Upper lobe of left lung (tissue), 6 donors: ENCODE data around the gene SETMAR. TPM values are rescaled to one million over a fixed set of nuclear protein-coding genes. Genes with fewer than 3 reads are reported as not detected.
"Not testable (repeated sequence)": the region's sequence is repeated elsewhere in the genome, so short reads cannot be mapped to it uniquely, and the experiment has no call there.

ENCODE experiments used
- ATAC-seq, 2 donors: fragments of 200-7000 bp; cut with Tn5 transposase; one replicate each; pipeline ENCODE4 v1.9.1; 2022; ENCODE audit warnings: mild to moderate bottlenecking in 2 of 2, moderate library complexity in 2 of 2; ENCODE audit not compliant: low FRiP score in 2 of 2
- DNase-seq, 2 donors: peaks; one replicate each; pipeline ENCODE4 v3.0.0-alpha.2; 2019 to 2020
- H3K27ac ChIP-seq, 4 donors: fragments of 200-600 bp; sonication (generic); one replicate each; pipeline ENCODE4 v1.5.1; 2016 to 2019
- H3K27me3 ChIP-seq, 4 donors: fragments of 200-600 bp; sonication (generic); one replicate each; pipeline ENCODE4 v1.5.1; 2017 to 2019
- H3K36me3 ChIP-seq, 4 donors: fragments of 200-600 bp; sonication (generic); one replicate each; pipeline ENCODE4 v1.5.1; 2016 to 2019
- H3K4me1 ChIP-seq, 4 donors: fragments of 200-600 bp; sonication (generic); one replicate each; pipeline ENCODE4 v1.5.1; 2018 to 2019
- H3K4me3 ChIP-seq, 4 donors: fragments of 200-600 bp; sonication (generic); one replicate each; pipeline ENCODE4 v1.5.1; 2017 to 2019; ENCODE audit warnings: mild to moderate bottlenecking in 2 of 4, moderate library complexity in 1 of 4
- H3K9me3 ChIP-seq, 4 donors: fragments of 200-600 bp; sonication (generic); one replicate each; pipeline ENCODE4 v1.5.1; 2018 to 2019
- EP300 ChIP-seq, 4 donors: sonication (generic); formaldehyde crosslinking; IDR thresholded peaks; one replicate each; pipeline ENCODE4 v1.5.1; 2017; ENCODE audit warnings: antibody characterized with exemption in 4 of 4, control low read depth in 2 of 4
- POLR2A ChIP-seq, 4 donors: fragments of 450-650 bp; IDR thresholded peaks; one replicate each; pipeline ENCODE4 v1.5.1; 2016 to 2017; ENCODE audit warnings: antibody characterized with exemption in 4 of 4, mild to moderate bottlenecking in 2 of 4
- POLR2AphosphoS5 ChIP-seq, 2 donors: sonication (generic); formaldehyde crosslinking; IDR thresholded peaks; one replicate each; pipeline ENCODE4 v1.5.1; 2017; ENCODE audit warnings: antibody characterized with exemption in 2 of 2
- WGBS, 2 donors: methylation state at CpG; one replicate each; pipeline ENCODE4 v1.1.5; 2017 to 2018; 5-methylcytosine and 5-hydroxymethylcytosine counted together
- total RNA-seq, 6 donors: library from RNA; depleted of rRNA in 4 of 6; stranded (reverse); fragments of >200 nt in 4 of 6; gene quantifications; one replicate each; pipeline versions ENCODE4 v1.1.0 to v1.2.1, GENCODE V29; 2016 to 2021
- TF ChIP-seq, protein P1 (sequence below), 6 experiments: fragments of 450-650 bp in 4 of 6; fragments of 200-600 bp in 2 of 6; sonication (generic) in 2 of 6; IDR thresholded peaks; one replicate each; pipeline ENCODE4 v1.5.1; 2016 to 2019; ENCODE audit warnings: antibody characterized with exemption in 6 of 6
- donor health status: DM: no; HTN: no; CAD: no; lungs with moderate emphysema.
- donor health status: DM: no; HTN: yes; CAD: no; lungs with severe emphysema.

SETMAR gene
- total RNA-seq, 6 donors from 2014 or later = 9.7 to 57.6 (median 11.4) TPM

DNA sequence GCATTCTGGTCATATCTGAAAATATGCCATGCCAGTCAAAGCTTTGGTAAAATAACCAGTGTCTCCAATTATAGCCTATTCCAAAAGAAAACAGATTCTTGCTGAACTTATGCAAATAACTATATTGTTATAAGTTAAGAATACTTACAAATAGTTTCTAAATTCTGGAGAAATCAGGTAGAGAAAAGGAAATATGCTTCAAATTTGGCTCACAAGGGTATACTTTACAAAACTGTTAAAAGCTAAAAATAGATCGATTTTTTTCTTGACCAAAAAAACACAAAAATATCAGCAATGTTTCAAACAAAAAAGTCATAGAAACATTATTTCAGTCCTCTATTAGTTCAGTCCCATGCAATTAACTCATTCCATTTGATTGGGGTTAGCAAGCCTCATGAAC lies 23.7 kb downstream of the SETMAR start:
- Histone ChIP-seq H3K4me1 (peaks cover 0 to 6% (median 4%) of the 10 kb centered on the region in 4 donors), H3K27ac (no peak overlapping the region), H3K9me3 (peaks cover 0 to 6% (median 2%) of the 10 kb centered on the region in 4 donors), H3K27me3 (no peaks in the 10 kb centered on the region), H3K36me3 (no peaks in the 10 kb centered on the region), H3K4me3 (no peak overlapping the region)
- WGBS, 2 donors = 93 to 96% methylated on average over 1 of the region's 1 CpG
- ATAC-seq (no peak), DNase-seq (no peak)
- TF ChIP-seq EP300 (IDR thresholded peaks at IDR 0.05) (no peak), POLR2A (IDR thresholded peaks at IDR 0.05) (no peak)

DNA sequence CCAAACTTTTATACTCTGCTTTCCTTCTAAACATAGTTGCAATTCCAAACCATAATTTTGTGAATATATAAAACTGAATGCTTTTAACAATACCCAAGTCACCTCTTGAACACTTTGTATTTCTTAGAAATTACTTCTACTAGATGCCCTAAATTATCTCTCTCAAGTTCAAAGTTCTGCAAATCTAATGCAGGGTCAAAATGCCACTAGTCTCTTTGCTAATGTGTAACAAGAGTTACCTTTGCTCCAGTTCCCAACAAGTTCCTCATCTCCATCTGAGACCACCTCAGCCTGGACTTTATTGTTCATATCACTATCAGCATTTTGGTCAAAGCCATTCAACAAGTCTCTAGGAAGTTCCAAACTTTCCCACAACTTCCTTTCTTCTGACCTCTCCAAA lies 26.6 kb downstream of the SETMAR start:
- not testable (repeated sequence) for H3K27ac ChIP-seq, H3K9me3 ChIP-seq, H3K4me3 ChIP-seq, H3K27me3 ChIP-seq, H3K36me3 ChIP-seq, ATAC-seq, DNase-seq, H3K4me1 ChIP-seq

DNA sequence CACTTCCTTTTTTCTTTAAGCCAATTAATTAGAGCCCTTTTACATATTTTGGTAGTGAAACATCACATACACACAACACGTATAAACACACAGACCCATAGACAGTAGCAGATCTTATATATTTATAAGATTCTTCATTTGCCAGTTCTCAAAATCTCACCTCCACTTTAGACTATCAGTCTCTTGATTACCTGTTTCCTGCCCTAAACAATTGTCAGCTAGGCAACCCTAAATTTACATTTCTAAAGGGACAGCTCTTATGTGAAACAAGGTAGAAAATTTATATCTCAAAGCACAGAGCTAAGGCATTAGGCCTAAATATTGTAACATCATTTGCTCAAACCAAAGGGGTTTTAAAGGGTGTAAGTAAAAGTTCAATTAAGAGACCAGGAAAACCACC lies 28.9 kb downstream of the SETMAR start:
- H3K9me3 ChIP-seq = peaks cover 0 to 6% (median 2%) of the 10 kb centered on the region in 4 donors
- TF ChIP-seq POLR2A (IDR thresholded peaks at IDR 0.05) (no peak), EP300 (IDR thresholded peaks at IDR 0.05) (no peak), POLR2AphosphoS5 (IDR thresholded peaks at IDR 0.05) (no peak)
- TF ChIP-seq, protein P1, sequence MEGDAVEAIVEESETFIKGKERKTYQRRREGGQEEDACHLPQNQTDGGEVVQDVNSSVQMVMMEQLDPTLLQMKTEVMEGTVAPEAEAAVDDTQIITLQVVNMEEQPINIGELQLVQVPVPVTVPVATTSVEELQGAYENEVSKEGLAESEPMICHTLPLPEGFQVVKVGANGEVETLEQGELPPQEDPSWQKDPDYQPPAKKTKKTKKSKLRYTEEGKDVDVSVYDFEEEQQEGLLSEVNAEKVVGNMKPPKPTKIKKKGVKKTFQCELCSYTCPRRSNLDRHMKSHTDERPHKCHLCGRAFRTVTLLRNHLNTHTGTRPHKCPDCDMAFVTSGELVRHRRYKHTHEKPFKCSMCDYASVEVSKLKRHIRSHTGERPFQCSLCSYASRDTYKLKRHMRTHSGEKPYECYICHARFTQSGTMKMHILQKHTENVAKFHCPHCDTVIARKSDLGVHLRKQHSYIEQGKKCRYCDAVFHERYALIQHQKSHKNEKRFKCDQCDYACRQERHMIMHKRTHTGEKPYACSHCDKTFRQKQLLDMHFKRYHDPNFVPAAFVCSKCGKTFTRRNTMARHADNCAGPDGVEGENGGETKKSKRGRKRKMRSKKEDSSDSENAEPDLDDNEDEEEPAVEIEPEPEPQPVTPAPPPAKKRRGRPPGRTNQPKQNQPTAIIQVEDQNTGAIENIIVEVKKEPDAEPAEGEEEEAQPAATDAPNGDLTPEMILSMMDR (IDR thresholded peaks at IDR 0.05) = no peak
- peaks cover 0 to under 1% (median 0%) of the 10 kb centered on the region in 4 donors for H3K4me1 ChIP-seq
- H3K27ac ChIP-seq = no peak overlapping the region
- no peak for ATAC-seq
- no peaks in the 10 kb centered on the region for H3K27me3 ChIP-seq
- no peaks in the 10 kb centered on the region for H3K36me3 ChIP-seq
- 94% methylated on average over 1 of the region's 1 CpG for WGBS, 2 donors
- no peak for DNase-seq
- H3K4me3 ChIP-seq = no peak overlapping the region

DNA sequence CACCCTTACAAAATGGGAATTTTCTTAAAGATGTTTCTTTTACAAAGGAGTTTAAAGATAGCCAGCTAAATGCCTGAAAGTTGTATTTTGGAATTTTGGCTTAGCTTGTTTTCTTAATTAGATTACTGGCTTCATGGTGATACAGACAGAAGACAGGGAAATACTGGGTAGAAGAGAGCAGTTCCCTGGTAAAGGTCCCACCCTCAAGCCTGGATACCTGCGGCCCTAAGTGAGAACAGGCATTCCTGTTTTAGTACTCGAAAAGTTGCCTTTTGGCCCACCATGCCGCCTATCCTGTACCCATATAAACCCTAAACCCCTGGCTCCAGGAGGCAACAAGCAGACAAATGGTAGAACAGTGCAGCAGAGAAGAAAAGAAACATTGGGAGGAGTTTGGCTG lies 29.4 kb downstream of the SETMAR start:
- Histone ChIP-seq H3K4me1 (peaks cover 0 to 4% (median 1%) of the 10 kb centered on the region in 4 donors), H3K9me3 (peaks cover 0 to 6% (median 2%) of the 10 kb centered on the region in 4 donors), H3K27me3 (no peaks in the 10 kb centered on the region), H3K4me3 (no peak overlapping the region), H3K36me3 (no peaks in the 10 kb centered on the region), H3K27ac (no peak overlapping the region)
- WGBS, 2 donors = 91 to 94% methylated on average over 3 of the region's 3 CpGs
- DNase-seq = no peak
- ATAC-seq = no peak
- TF ChIP-seq, protein P1 (IDR thresholded peaks at IDR 0.05) = no peak
- TF ChIP-seq EP300 (IDR thresholded peaks at IDR 0.05) (no peak), POLR2A (IDR thresholded peaks at IDR 0.05) (no peak), POLR2AphosphoS5 (IDR thresholded peaks at IDR 0.05) (no peak)

DNA sequence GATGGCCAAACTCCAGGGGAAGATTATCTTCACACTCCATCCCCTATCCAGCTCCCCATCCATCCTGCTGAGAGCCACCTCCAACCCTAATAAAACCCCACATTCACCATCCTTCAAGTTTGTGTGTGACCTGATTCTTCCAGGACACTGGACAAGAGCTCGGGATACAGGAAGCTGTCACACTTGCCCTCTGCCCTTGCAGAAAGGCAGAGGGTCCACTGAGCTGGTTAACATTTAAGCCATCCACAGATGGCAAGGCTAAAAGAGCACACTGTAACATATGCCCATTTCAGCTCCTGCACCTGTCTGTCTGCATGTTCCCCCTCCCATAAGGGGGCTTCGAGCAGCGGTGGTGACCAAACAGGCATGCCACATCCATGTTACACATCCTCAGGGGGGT lies 29.8 kb downstream of the SETMAR start:
- Histone ChIP-seq H3K27ac (no peak overlapping the region), H3K27me3 (no peaks in the 10 kb centered on the region), H3K36me3 (no peaks in the 10 kb centered on the region), H3K9me3 (peaks cover 0 to 6% (median 2%) of the 10 kb centered on the region in 4 donors), H3K4me1 (peaks cover 0 to 6% (median 2%) of the 10 kb centered on the region in 4 donors), H3K4me3 (no peak overlapping the region)
- TF ChIP-seq, protein P1 (IDR thresholded peaks at IDR 0.05) = no peak
- TF ChIP-seq EP300 (IDR thresholded peaks at IDR 0.05) = no peak
- TF ChIP-seq POLR2AphosphoS5 (IDR thresholded peaks at IDR 0.05) = no peak
- TF ChIP-seq POLR2A (IDR thresholded peaks at IDR 0.05) = no peak
- 78 to 98% methylated on average over 3 of the region's 3 CpGs for WGBS, 2 donors
- DNase-seq = no peak
- ATAC-seq = no peak

DNA sequence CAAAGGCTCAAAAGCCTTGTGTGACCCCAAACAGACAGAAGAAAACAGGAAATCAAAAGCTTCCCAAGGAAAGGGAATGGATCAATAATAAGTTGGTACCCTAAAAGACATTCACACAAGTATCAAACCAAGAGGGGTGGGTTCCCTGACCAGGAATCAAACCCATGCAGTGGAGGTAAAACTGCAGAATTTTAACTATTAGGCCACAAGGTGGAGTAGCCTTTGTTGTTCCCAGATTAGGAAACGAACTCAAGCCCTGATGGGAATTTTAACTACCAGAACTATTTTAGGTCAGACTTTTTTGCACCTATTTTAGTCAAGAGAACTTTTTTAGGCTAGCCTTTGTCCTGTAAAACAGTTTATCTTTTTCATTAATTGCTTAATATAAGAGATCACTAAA lies 31.4 kb downstream of the SETMAR start:
- TF ChIP-seq, protein P1 (IDR thresholded peaks at IDR 0.05) = no peak
- TF ChIP-seq EP300 (IDR thresholded peaks at IDR 0.05) (no peak), POLR2AphosphoS5 (IDR thresholded peaks at IDR 0.05) (no peak), POLR2A (IDR thresholded peaks at IDR 0.05) (no peak)
- Histone ChIP-seq H3K4me3 (no peak overlapping the region), H3K4me1 (peaks cover 0 to 7% (median 2%) of the 10 kb centered on the region in 4 donors), H3K9me3 (peaks cover 0 to 1% (median under 1%) of the 10 kb centered on the region in 4 donors), H3K36me3 (no peaks in the 10 kb centered on the region), H3K27ac (no peak overlapping the region), H3K27me3 (no peaks in the 10 kb centered on the region)
- WGBS, 2 donors = 44 to 46% methylated on average over 1 of the region's 1 CpG
- ATAC-seq (no peak), DNase-seq (no peak)
